Activated naive CD8-positive, alpha-beta T cell (primary cell): ENCODE measurements around the gene MTHFD1.
A peak's percentile ranks its signal among the peaks of the same experiment; 100 is the strongest.

Source experiments
- H3K27ac Mint-ChIP-seq: one replicate; pipeline ENCODE4 v1.8.0; 2021; ENCODE audit warnings: mixed read lengths
- H3K27me3 Mint-ChIP-seq: one replicate; pipeline ENCODE4 v1.8.0; 2021; ENCODE audit warnings: mixed read lengths
- H3K36me3 Mint-ChIP-seq: one replicate; pipeline ENCODE4 v1.8.0; 2021; ENCODE audit warnings: mixed read lengths
- H3K4me1 Mint-ChIP-seq: one replicate; pipeline ENCODE4 v1.8.0; 2021; ENCODE audit warnings: low read depth, mixed read lengths
- H3K4me3 Mint-ChIP-seq: one replicate; pipeline ENCODE4 v1.8.0; 2021; ENCODE audit warnings: mild to moderate bottlenecking, mixed read lengths
- H3K9me3 Mint-ChIP-seq: one replicate; pipeline ENCODE4 v1.8.0; 2021; ENCODE audit warnings: low read depth, mixed read lengths

Gene MTHFD1

GRCh38 chr14:64454671-64455070 is 66.5 kb downstream of the MTHFD1 start:
- Mint-ChIP-seq H3K36me3 (peaks cover 18% of the 10 kb centered on the region), H3K27ac (peak overlapping the region; percentile 2), H3K27me3 (no peaks in the 10 kb centered on the region), H3K9me3 (no peaks in the 10 kb centered on the region), H3K4me1 (peaks cover 20% of the 10 kb centered on the region), H3K4me3 (no peak overlapping the region)

GRCh38 chr14:64459405-64460136 is 71.4 kb downstream of the MTHFD1 start:
- peaks cover 13% of the 10 kb centered on the region for H3K4me1 Mint-ChIP-seq
- H3K27ac Mint-ChIP-seq, result peak overlapping the region; percentile 1
- no peaks in the 10 kb centered on the region for H3K27me3 Mint-ChIP-seq
- no peaks in the 10 kb centered on the region for H3K9me3 Mint-ChIP-seq
- H3K36me3 Mint-ChIP-seq, result peaks cover 11% of the 10 kb centered on the region
- H3K4me3 Mint-ChIP-seq, result no peak overlapping the region

DNA sequence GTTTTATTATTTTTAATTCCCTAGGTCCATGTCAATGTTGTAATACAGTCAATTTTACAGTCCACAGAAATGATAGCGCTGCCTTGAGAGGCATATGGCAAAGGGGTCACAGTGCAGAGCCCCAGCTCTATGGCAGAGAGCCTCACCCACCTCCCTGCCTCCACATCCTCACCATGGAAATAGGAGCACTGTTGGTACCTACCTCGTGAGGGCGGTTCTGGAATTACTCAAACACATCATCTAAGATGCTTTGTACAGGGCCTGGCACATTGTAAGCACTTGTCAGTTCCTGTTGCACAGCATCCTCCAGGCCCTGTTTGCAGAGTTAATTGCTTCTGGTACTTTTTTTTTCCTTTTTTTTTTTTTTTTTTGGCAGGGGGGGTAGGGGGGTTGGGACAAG is 73.1 kb downstream of the MTHFD1 start:
- Mint-ChIP-seq H3K36me3 (peaks cover 9% of the 10 kb centered on the region), H3K27ac (no peak overlapping the region), H3K27me3 (no peaks in the 10 kb centered on the region), H3K4me1 (peaks cover 21% of the 10 kb centered on the region), H3K9me3 (no peaks in the 10 kb centered on the region), H3K4me3 (no peak overlapping the region)

- H3K4me3 Mint-ChIP-seq, result no peak overlapping the region
- H3K27ac Mint-ChIP-seq, result no peak overlapping the region
- peaks cover 36% of the 10 kb centered on the region for H3K4me1 Mint-ChIP-seq
- H3K27me3 Mint-ChIP-seq, result no peaks in the 10 kb centered on the region
- no peaks in the 10 kb centered on the region for H3K9me3 Mint-ChIP-seq
- H3K36me3 Mint-ChIP-seq, result peaks cover 9% of the 10 kb centered on the region
These were observed 75.0 kb downstream of the MTHFD1 start for GRCh38 chr14:64463195-64463594.

DNA sequence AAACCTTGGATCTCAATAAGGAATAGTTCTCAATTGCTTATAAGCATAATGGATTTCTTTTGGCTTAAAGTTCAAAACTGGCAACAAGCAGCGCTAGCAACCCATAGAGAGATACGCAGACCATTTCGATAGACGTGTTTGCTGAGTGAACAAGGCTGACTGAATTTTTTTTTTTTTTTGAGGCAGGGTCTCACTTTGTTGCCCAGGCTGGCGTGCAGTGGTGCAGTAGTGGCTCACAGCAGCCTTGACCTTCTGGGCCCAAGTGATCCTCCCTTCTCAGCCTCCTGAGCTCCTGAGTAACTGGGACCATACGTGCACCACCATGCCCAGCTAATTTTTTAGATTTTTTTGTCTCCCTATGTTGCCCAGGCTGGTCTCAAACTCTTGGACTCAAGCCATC is 75.7 kb downstream of the MTHFD1 start:
- Mint-ChIP-seq H3K9me3 (no peaks in the 10 kb centered on the region), H3K4me3 (no peak overlapping the region), H3K27me3 (no peaks in the 10 kb centered on the region), H3K4me1 (peaks cover 43% of the 10 kb centered on the region), H3K27ac (no peak overlapping the region), H3K36me3 (peaks cover 7% of the 10 kb centered on the region)

DNA sequence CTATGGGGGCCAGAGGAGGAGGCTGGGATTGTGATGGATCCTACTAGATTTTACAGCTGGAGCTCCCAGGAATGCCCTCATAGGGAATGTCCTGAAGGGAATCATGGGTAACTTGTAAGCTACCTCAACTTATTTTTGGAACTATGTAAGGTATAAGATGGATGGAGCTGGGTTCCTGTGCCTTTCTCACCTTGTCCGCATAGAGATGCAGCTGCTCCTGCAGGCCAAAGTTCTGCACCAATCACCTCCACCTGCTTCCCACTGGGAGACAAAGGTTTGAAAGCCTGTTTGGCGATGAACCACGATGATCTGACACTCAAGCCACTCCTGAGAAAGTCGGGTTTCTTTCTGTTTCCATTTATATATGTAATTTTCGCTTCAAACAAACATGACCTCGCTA is 76.5 kb downstream of the MTHFD1 start:
- Mint-ChIP-seq H3K9me3 (no peaks in the 10 kb centered on the region), H3K4me1 (peaks cover 45% of the 10 kb centered on the region), H3K36me3 (peaks cover under 1% of the 10 kb centered on the region), H3K4me3 (peak overlapping the region; percentile 90), H3K27me3 (no peaks in the 10 kb centered on the region), H3K27ac (peak overlapping the region; percentile 61)

- H3K27me3 Mint-ChIP-seq, result no peaks in the 10 kb centered on the region
- H3K27ac Mint-ChIP-seq, result peak within 1 kb of the TSS; percentile 73
- peaks cover 42% of the 10 kb centered on the region for H3K4me1 Mint-ChIP-seq
- no peaks in the 10 kb centered on the region for H3K9me3 Mint-ChIP-seq
- H3K4me3 Mint-ChIP-seq, result peak within 1 kb of the TSS; percentile 92
- no peaks in the 10 kb centered on the region for H3K36me3 Mint-ChIP-seq
These were observed 77.2 kb downstream of the MTHFD1 start, which contains the start of gene AKAP5 for GRCh38 chr14:64465191-64465822. Gene AKAP5 (plus strand): TSS chr14:64465499. CDS start chr14:64468395, 2,896 bp downstream.

DNA sequence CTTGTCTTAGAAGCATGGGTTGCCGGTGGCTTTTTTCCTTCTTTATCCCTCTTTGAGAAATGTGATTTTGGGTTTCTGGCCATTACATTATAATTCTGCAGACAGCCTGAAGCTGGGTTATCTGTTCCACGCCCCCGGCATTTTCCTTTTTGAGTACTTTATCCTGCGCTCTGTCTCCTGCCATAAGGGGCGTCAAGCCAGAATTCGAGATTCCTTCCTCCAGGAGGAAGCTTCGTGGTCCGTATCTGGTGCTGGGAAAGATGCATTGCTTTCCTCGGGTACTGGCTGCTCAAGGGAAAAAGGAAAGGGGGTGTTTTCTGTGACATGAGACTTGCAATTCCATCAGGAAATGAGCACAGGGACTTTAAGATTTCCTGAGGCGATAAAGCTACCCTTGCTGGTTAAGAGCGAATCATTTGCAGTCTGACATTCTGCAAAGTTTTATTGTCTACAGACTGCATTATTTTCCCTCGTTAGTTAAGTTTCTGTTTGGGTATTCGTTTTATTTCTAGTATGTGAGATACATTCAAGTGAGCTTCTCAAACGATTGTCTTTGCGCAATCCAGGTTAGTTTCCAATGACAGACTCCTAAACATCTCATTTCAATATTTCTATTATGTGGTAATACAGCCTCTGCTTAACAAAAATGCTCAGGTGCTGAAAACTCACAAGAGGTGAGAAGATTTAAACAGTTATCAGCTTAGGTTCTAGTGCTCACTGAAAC is 77.8 kb downstream of the MTHFD1 start:
- Mint-ChIP-seq H3K36me3 (no peaks in the 10 kb centered on the region), H3K9me3 (no peaks in the 10 kb centered on the region), H3K27ac (peak overlapping the region; percentile 73), H3K4me3 (peak overlapping the region; percentile 92), H3K27me3 (no peaks in the 10 kb centered on the region), H3K4me1 (peaks cover 41% of the 10 kb centered on the region)

GRCh38 chr14:64467101-64467500 is 78.9 kb downstream of the MTHFD1 start:
- Mint-ChIP-seq H3K4me1 (peaks cover 45% of the 10 kb centered on the region), H3K4me3 (no peak overlapping the region), H3K27ac (no peak overlapping the region), H3K36me3 (no peaks in the 10 kb centered on the region), H3K27me3 (no peaks in the 10 kb centered on the region), H3K9me3 (no peaks in the 10 kb centered on the region)

DNA sequence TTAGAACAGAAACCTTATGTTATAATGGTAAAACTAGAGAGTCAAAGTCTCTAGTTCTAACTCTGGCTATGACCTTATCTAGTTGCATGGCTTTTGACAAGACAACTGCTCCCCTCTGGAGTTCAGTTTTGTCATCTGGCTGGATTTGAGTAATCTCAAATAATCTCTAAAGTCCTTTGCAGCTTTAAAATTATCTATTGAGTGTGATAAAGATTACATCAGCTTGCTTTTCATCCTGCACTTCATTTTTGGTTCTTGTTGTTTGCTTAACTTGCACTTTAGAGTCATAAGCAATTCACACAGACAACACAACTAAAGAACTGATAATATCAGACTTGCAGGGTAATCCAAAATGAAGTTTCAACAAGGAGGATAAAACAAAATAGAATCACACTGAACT is 79.4 kb downstream of the MTHFD1 start:
- Mint-ChIP-seq H3K4me1 (peaks cover 45% of the 10 kb centered on the region), H3K27ac (no peak overlapping the region), H3K27me3 (no peaks in the 10 kb centered on the region), H3K4me3 (no peak overlapping the region), H3K9me3 (no peaks in the 10 kb centered on the region), H3K36me3 (no peaks in the 10 kb centered on the region)

DNA sequence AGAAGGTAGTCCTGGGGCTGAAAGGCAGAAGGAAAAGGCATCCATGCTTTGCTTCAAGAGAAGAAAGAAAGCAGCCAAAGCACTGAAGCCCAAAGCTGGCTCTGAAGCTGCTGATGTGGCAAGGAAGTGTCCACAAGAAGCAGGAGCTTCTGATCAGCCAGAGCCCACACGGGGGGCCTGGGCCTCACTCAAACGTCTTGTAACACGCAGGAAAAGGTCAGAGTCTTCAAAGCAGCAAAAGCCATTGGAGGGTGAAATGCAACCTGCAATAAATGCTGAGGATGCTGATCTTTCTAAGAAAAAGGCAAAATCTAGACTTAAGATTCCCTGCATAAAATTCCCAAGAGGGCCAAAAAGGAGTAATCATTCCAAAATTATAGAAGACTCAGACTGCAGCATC is 80.3 kb downstream of the MTHFD1 start:
- Mint-ChIP-seq H3K27me3 (no peaks in the 10 kb centered on the region), H3K27ac (peak overlapping the region; percentile 13), H3K36me3 (no peaks in the 10 kb centered on the region), H3K4me1 (peaks cover 49% of the 10 kb centered on the region), H3K9me3 (no peaks in the 10 kb centered on the region), H3K4me3 (no peak overlapping the region)

- no peak overlapping the region for H3K4me3 Mint-ChIP-seq
- no peaks in the 10 kb centered on the region for H3K36me3 Mint-ChIP-seq
- no peaks in the 10 kb centered on the region for H3K27me3 Mint-ChIP-seq
- no peak overlapping the region for H3K27ac Mint-ChIP-seq
- no peaks in the 10 kb centered on the region for H3K9me3 Mint-ChIP-seq
- peaks cover 29% of the 10 kb centered on the region for H3K4me1 Mint-ChIP-seq
These were observed 85.9 kb downstream of the MTHFD1 start for GRCh38 chr14:64474041-64474440.

GRCh38 chr14:64474698-64475097 is 86.5 kb downstream of the MTHFD1 start:
- Mint-ChIP-seq H3K9me3 (no peaks in the 10 kb centered on the region), H3K4me1 (peaks cover 27% of the 10 kb centered on the region), H3K36me3 (no peaks in the 10 kb centered on the region), H3K4me3 (no peak overlapping the region), H3K27me3 (no peaks in the 10 kb centered on the region), H3K27ac (peak overlapping the region; percentile 16)

DNA sequence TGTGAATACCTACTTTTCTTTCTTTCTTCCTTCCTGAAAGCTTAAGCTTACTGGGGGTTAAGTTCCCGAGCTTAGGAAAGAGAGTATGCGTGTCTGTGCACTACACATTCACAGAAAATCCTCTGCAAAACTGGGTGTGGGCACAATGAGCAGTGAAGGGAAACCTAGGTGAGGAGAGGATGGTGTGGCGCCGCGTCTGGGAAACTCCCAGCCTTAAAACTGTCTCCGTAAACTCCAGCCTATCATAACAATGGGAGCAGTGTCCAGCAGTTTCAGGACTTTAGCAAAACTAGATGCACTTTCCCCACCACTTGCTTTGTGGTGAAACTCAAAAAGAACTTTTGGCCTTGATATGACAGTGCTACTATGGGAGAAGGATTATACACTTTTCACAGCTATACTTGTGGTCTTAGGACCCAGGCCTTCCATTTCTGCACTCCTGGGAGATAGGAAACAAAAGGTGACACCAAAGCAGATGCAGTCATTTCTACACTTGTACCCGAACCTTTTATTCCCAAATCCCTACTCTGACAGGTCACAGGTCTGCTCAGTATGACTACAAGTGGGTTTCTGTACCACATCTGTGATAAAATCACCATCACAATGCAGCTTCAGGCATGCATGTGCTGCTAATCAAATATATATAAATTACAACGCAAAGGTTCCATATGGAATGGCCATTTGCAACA is 87.6 kb downstream of the MTHFD1 start:
- no peaks in the 10 kb centered on the region for H3K36me3 Mint-ChIP-seq
- H3K4me3 Mint-ChIP-seq, result no peak overlapping the region
- H3K9me3 Mint-ChIP-seq, result no peaks in the 10 kb centered on the region
- H3K27me3 Mint-ChIP-seq, result no peaks in the 10 kb centered on the region
- peaks cover 27% of the 10 kb centered on the region for H3K4me1 Mint-ChIP-seq
- H3K27ac Mint-ChIP-seq, result no peak overlapping the region

GRCh38 chr14:64476438-64476837 is 88.3 kb downstream of the MTHFD1 start:
- no peak overlapping the region for H3K27ac Mint-ChIP-seq
- no peak overlapping the region for H3K4me3 Mint-ChIP-seq
- H3K9me3 Mint-ChIP-seq, result no peaks in the 10 kb centered on the region
- no peaks in the 10 kb centered on the region for H3K27me3 Mint-ChIP-seq
- H3K36me3 Mint-ChIP-seq, result no peaks in the 10 kb centered on the region
- peaks cover 27% of the 10 kb centered on the region for H3K4me1 Mint-ChIP-seq
